DMS 273 (cell line): ENCODE data around the gene TBCD.
"Not testable (repeated sequence)": the region's sequence is repeated elsewhere in the genome, so short reads cannot be mapped to it uniquely, and the experiment has no call there.

ENCODE experiments used
- DNase-seq: peaks from one replicate; lab custom pipeline; 2025; ENCODE audit not compliant: unreplicated experiment; lab: John Stamatoyannopoulos, UW

Gene TBCD

GRCh38 chr17:82765371-82765770 lies 13.5 kb downstream of the TBCD start:
- DNase-seq = no peak

- DNase-seq = peak; percentile 62
These were observed 15.3 kb downstream of the TBCD start for GRCh38 chr17:82767041-82767754.

- DNase-seq = no peak
These were observed 17.2 kb downstream of the TBCD start for GRCh38 chr17:82769041-82769440.

GRCh38 chr17:82772026-82772425 lies 20.2 kb downstream of the TBCD start:
- no peak for DNase-seq

- not testable (repeated sequence) for DNase-seq
These were observed 22.6 kb downstream of the TBCD start for GRCh38 chr17:82774456-82774855.

GRCh38 chr17:82775001-82775823 lies 23.3 kb downstream of the TBCD start:
- DNase-seq = peak; percentile 76

GRCh38 chr17:82776454-82776853 lies 24.6 kb downstream of the TBCD start:
- DNase-seq = no peak

GRCh38 chr17:82777778-82778375 lies 26.0 kb downstream of the TBCD start:
- not testable (repeated sequence) for DNase-seq

- DNase-seq = no peak
These were observed 27.7 kb downstream of the TBCD start for GRCh38 chr17:82779541-82779940.

GRCh38 chr17:82780195-82780594 lies 28.3 kb downstream of the TBCD start:
- no peak for DNase-seq

GRCh38 chr17:82780971-82781893 lies 29.4 kb downstream of the TBCD start:
- DNase-seq = peak; percentile 66

GRCh38 chr17:82781894-82782274 lies 30.0 kb downstream of the TBCD start:
- DNase-seq = peak; percentile 89

- DNase-seq = no peak
These were observed 30.9 kb downstream of the TBCD start for GRCh38 chr17:82782657-82783207.

- no peak for DNase-seq
These were observed 31.6 kb downstream of the TBCD start for GRCh38 chr17:82783498-82783897.

GRCh38 chr17:82785581-82785980 lies 33.7 kb downstream of the TBCD start:
- not testable (repeated sequence) for DNase-seq

- no peak for DNase-seq
These were observed 34.6 kb downstream of the TBCD start for GRCh38 chr17:82786427-82786826.

GRCh38 chr17:82787081-82787848 lies 35.4 kb downstream of the TBCD start:
- no peak for DNase-seq

GRCh38 chr17:82788206-82789001 lies 36.5 kb downstream of the TBCD start:
- DNase-seq = no peak

GRCh38 chr17:82789051-82789592 lies 37.3 kb downstream of the TBCD start:
- DNase-seq = no peak
